Smooth muscle cell of the brain vasculature (primary cell): ENCODE results near the gene SRPK3.

Source experiments
- DNase-seq: peaks from one replicate; pipeline ENCODE4 v3.0.0-alpha.2; 2012; ENCODE audit warnings: low read depth, low spot score

Gene SRPK3

GRCh38 chrX:153770601-153771414 is 10.0 kb upstream of the SRPK3 start:
- no peak for DNase-seq

- no peak for DNase-seq
Measured at GRCh38 chrX:153771415-153772315, 9.2 kb upstream of the SRPK3 start.

- DNase-seq, result no peak
Measured at GRCh38 chrX:153772316-153773217, 8.3 kb upstream of the SRPK3 start.

GRCh38 chrX:153773218-153773611 is 7.6 kb upstream of the SRPK3 start:
- DNase-seq, result no peak

GRCh38 chrX:153773741-153774575 is 6.9 kb upstream of the SRPK3 start:
- no peak for DNase-seq

- no peak for DNase-seq
Measured at GRCh38 chrX:153774576-153775292, 6.1 kb upstream of the SRPK3 start.

GRCh38 chrX:153775293-153776119 is 5.3 kb upstream of the SRPK3 start:
- DNase-seq, result no peak

GRCh38 chrX:153776120-153776599 is 4.7 kb upstream of the SRPK3 start:
- no peak for DNase-seq

GRCh38 chrX:153776611-153777045 is 4.2 kb upstream of the SRPK3 start:
- no peak for DNase-seq

GRCh38 chrX:153777261-153778090 is 3.4 kb upstream of the SRPK3 start:
- DNase-seq, result no peak

GRCh38 chrX:153778181-153778580 is 2.7 kb upstream of the SRPK3 start:
- DNase-seq, result no peak

GRCh38 chrX:153778684-153779101 is 2.1 kb upstream of the SRPK3 start:
- DNase-seq, result no peak

- no peak for DNase-seq
Measured at GRCh38 chrX:153779891-153780677, 757 bp upstream of the SRPK3 start.

GRCh38 chrX:153781428-153782047 is 697 bp downstream of the SRPK3 start:
- no peak for DNase-seq

- DNase-seq, result no peak
Measured at GRCh38 chrX:153782313-153782712, 1.5 kb downstream of the SRPK3 start.

- DNase-seq, result no peak
Measured at GRCh38 chrX:153782871-153783270, 2.0 kb downstream of the SRPK3 start.
